ENCODE results near the gene OSBP2. TPM values are rescaled to one million over a fixed set of nuclear protein-coding genes. Genes with fewer than 3 reads are reported as not detected.

OSBP2 gene
- total RNA-seq, 1 experiment from 2014 or later, result 22.5 TPM

DNA sequence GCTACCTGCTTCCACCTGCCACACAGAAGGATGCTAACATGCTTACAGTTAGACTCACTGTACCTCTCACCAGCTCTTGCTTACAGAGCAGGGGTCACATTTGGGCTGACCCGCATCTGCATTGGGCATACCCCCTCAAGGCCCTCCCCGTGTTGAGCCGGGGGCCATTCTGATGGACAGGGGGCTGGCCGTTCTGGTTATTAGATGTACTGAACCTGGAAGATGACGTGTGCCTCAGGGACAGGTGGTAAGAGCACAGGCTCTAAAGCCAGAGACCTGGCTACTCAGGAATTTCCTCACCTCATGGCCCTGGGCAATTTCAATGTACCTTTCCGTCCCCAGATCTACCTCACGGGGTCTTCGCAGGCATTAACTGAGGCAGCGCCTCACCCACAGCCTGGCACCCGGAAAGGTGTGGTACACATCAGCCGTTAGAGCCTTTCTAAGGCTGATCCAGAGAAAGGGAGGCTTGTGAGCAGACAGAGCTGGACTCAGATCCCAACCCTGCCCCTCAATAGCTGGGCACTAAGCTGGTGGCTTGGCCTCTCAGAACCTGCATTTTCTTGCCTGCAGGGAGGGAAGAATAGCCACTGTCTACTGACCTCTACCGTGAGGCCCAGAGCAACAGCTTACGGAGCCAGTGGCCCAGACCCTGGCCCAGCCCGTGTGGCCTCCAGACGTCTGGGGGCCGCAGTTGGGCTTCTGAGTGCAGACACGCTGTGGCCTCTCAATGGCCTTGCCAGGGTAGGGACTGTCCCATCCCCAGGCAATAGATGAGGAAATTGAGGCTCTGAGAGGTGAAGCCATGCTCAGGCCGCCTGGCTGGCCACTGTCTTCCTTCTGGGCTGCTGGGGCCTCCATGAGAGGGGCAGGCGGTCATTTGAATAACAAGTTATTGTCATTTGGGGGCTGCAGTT is 173.3 kb downstream of the OSBP2 start:
- no peak for DNase-seq (ENCODE audit: low read depth)

DNA sequence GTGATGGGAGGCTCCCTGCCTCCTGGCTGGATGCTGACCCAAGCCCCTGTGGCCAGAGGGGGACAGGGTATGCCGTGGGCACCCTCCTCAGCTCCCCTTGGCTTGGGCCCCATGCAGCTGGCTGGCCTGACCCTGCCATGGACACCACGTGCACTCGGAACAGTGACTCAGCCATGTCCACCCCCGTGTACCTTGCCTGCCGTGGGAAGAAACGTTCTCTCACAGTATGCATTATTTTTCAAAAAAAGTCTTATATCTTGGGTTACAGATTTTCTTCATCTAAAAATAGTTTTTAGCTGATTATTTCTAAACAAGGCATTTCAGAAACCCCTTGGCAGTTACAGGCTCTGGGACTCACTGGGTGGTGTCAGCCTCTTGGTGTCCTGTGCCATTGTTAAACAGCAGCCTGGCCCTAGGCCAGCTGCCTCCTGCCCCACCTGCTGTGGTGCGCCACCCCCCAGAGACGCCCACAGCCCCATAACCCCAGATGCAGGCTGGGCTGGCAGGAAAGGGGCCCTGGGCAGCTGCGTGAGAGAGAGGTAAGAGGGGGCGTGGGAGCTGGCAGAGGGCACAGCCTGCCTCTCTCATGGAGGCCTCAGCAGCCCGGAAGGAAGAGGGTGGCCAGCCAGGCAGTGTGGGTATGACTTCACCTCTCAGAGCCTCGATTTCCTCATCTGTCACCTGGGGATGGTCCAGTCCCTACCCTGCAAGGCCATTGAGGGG is 174.2 kb downstream of the OSBP2 start:
- DNase-seq (ENCODE audit: low read depth), result no peak

- no peak for DNase-seq (ENCODE audit: low read depth)
Measured at GRCh38 chr22:30869667-30870395, 175.2 kb downstream of the OSBP2 start.

GRCh38 chr22:30870451-30871345 is 176.0 kb downstream of the OSBP2 start:
- DNase-seq (ENCODE audit: low read depth), result no peak

GRCh38 chr22:30871391-30872284 is 177.0 kb downstream of the OSBP2 start:
- DNase-seq (ENCODE audit: low read depth), result no peak

DNA sequence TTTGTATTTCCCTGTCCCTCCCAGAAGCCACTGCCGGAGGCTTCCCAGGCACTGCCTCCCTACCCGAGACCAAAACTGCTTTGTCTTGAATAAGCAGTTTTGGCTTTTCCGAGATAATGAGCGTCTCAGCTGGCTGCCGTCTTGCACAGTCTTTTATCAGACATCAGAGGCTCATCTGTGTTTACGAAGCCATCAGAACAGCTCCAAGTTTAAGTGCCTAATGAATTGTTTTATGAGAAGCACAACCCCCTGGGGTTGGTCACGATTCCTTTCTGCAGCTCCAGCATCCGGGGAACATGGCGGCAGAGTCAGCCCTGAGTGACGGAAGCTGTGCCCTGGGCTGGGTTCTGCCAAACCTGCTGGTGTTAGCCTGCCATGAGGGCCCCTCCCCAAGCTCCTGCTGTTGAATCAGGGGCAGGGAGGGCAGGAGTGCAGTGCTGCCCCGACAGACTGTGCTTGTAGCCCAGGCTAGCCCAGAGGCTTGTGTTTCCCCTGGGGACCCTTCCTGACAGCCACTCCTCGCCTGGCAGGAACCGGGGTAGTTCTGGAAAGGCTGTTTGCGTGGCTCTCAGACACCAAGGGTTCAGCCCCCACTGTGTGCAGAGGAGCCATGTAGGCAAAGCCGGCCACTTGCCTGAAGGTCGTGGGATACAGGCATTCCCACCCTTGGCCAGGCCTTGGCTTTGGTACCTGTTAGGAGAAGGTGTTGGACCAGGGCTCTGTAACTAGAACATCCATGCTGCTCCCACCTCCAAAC is 177.8 kb downstream of the OSBP2 start:
- no peak for DNase-seq (ENCODE audit: low read depth)

- no peak for DNase-seq (ENCODE audit: low read depth)
Measured at GRCh38 chr22:30873086-30873650, 178.5 kb downstream of the OSBP2 start.

DNA sequence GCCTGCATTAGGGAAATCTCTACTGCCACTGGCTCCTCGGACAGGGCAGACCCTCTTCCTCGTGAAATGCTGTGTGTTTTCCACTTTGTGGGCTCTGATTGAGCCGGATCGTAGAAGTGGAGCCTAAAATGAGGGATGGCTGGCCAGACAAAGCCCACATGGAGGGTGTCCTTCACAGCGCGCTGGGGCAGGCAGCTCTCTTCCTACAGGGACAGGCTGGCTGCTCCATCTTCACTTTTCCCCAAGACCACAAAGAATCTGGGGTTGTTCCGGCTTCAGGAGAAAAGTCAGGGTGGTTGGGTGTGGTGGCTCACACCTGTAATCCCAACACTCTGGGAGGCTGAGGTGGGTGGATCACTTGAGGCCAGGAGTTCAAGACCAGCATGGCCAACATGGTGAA is 179.0 kb downstream of the OSBP2 start:
- no peak for DNase-seq (ENCODE audit: low read depth)

DNA sequence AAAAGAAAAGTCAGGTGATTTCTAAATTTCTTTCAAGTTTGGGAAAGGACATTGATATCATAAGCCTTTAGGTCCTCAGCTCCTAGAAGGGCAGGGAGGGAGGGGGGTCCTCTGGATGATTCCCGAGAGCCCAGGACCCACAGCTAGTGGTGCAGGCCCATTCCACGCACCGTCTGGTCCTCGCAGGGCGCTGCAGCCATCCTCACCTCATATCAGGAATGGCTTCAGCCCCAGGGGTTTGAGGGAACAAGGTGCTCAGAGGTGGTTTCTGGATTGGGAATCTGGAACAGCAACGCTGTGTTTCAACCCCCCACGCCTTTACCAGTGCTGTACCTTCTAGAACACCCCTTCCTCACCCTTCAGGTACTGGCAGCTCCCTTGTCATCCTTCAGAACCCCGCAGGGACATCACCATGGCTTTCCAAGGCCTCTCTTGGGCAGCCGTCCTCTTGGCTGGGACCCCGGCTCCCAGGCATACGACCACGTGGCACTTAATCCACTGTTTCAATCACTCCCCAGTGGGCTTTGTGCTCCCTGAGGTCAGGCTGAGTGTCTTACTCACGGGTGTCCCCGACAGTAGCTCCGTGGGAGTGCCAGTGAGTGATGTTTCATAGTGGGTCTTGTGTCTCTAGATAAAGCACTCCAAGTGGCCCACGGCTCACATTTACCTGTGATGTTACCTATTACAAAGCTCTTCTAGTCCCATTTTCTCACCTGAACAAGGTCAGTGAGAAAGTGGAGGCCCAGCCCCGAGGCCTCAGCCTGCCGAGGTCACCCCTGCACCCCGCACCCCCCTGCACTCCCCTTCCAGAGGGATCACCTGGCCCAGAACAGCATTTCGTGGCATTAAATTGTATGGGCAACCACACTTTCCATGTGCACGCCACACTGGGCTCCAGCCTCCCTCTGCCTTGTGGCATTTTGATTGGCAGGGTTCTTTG is 180.0 kb downstream of the OSBP2 start:
- no peak for DNase-seq (ENCODE audit: low read depth)

DNA sequence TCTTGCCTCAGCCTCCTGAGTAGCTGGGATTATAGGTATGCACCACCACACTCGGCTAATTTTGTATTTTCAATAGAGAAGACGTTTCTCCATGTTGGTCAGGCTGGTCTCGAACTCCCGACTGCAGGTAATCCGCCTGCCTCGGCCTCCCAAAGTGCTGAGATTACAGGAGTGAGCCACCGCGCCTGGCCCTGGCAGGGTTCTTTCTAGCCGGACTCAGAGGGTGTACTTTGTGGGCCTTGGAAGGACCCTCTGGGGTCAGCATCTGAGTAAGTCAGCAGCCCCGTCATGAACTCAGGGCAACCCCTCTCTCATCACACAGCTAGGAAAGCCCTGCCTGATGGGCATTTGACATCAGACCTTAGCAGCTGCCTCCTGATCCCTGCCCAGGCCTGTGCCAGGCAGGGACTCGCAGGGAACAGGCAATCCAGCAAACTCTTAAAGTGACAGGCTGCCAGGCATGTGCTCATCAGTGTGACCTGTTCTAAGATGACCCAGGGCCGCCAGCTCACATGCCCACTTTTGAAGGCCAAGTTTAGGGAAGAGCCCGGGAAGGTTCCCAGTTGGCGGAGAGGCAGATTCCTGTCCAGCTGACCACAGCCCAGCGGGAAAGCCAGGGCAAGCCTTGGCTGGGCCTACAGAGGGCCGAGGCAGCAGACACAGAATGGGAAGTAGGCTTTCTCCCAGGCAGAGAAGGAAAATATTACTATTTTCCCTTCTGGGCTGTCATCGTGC is 181.0 kb downstream of the OSBP2 start:
- no peak for DNase-seq (ENCODE audit: low read depth)

- no peak for DNase-seq (ENCODE audit: low read depth)
Measured at GRCh38 chr22:30876221-30876751, 181.6 kb downstream of the OSBP2 start.

GRCh38 chr22:30876915-30877553 is 182.4 kb downstream of the OSBP2 start:
- DNase-seq (ENCODE audit: low read depth), result no peak

DNA sequence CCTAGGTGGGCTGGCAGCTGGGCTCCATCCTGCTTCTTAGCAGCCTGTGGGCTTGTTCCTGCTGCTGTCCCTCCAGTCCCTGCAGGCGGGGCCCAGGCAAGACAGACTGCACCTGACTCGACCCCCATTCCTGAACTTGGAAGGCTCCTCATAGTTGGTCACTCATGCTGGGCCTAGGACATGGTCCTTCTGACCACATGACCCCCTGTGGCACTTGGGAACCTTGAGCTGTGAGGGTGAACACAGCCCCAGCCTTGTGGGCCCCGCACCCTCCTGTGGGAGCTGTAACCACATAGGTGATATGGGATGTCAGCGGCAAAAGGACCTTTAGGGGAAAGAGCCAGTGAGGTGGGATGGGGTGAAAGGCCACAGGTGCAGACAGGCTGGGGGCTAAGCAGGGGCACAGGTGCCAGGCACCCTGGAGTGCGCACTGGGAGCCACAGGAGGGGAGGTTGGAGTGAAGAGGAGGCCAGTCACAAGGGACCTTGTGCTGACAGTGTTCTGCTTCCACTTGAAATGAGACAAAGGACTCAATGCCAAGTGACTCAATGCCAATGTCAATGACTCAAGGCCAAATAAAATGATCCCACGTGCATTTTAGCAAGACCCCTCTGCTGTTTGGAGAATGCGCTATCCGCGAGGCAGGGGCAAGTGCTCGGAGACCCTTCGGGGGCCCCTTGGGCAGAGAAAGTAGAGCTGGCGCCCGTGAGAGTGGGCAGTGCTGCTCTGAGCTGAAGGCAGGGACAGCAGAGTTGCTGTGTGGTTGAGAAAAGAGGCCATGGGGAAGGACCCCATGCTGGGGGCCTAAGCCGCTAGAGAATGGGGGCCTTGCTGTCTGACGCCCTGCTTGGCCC is 183.2 kb downstream of the OSBP2 start:
- no peak for DNase-seq (ENCODE audit: low read depth)

- no peak for DNase-seq (ENCODE audit: low read depth)
Measured at GRCh38 chr22:30878516-30879414, 184.1 kb downstream of the OSBP2 start.

All from HT1080 (cell line).